H1 (cell line): ENCODE measurements around the gene TFPT. TPM values are rescaled to one million over a fixed set of nuclear protein-coding genes. Genes with fewer than 3 reads are reported as not detected.
A peak's percentile ranks its signal among the peaks of the same experiment; 100 is the strongest.

ENCODE experiments used
- CTCF ChIA-PET: fragments of 300-600 bp; sonication (Branson Sonifier 250); formaldehyde crosslinking; loops from one replicate; lab custom pipeline; 2021; ENCODE audit not compliant: partially characterized antibody; lab: Charles Lee
- POLR2A ChIA-PET: fragments of 300-600 bp; sonication (Branson Sonifier 250); formaldehyde crosslinking; loops from one replicate; lab custom pipeline; 2021; ENCODE audit warnings: inconsistent platforms; ENCODE audit not compliant: partially characterized antibody; lab: Charles Lee
- DNase-seq, 2 experiments: peaks; one replicate each; pipeline versions ENCODE4 v3.0.0 to v3.0.0-alpha.2; 2010 to 2022; ENCODE audit warnings: low spot score in 2 of 2, low read depth in 1 of 2, mixed read lengths in 1 of 2
- FAIRE-seq: peaks from 2 replicates; lab custom pipeline; 2011; peaks lifted over from hg19 to GRCh38; lab: Jason Lieb, UNC
- H2AFZ ChIP-seq: 2 replicates; pipeline ENCODE4 v1.8.1; 2012; ENCODE audit warnings: low read length, inconsistent platforms
- H2AK5ac ChIP-seq: 2 replicates; pipeline ENCODE4 v1.6.1; 2013; ENCODE audit warnings: low read depth, low read length
- H2BK120ac ChIP-seq: replicated peaks from 2 replicates; pipeline ENCODE3; 2013; ENCODE audit warnings: low read depth, low read length, inconsistent platforms
- H2BK12ac ChIP-seq: 2 replicates; pipeline ENCODE4 v1.6.1; 2013; ENCODE audit warnings: low read depth, low read length
- H2BK15ac ChIP-seq: 2 replicates; pipeline ENCODE4 v1.6.1; 2013; ENCODE audit warnings: low read length
- H2BK20ac ChIP-seq: 2 replicates; pipeline ENCODE4 v1.6.1; 2013; ENCODE audit warnings: low read length
- H2BK5ac ChIP-seq: 2 replicates; pipeline ENCODE4 v1.6.1; 2013; ENCODE audit warnings: low read depth, low read length
- H3K14ac ChIP-seq: 2 replicates; pipeline ENCODE4 v1.6.1; 2013; ENCODE audit warnings: inconsistent platforms; ENCODE audit not compliant: insufficient read length
- H3K18ac ChIP-seq: 2 replicates; pipeline ENCODE4 v1.6.1; 2013; ENCODE audit warnings: low read length; ENCODE audit errors: extremely low read depth
- H3K23ac ChIP-seq: 2 replicates; pipeline ENCODE4 v1.6.1; 2013; ENCODE audit warnings: inconsistent platforms; ENCODE audit not compliant: insufficient read length
- H3K23me2 ChIP-seq: 2 replicates; pipeline ENCODE4 v1.6.1; 2013; ENCODE audit warnings: low read depth, low read length
- H3K27ac ChIP-seq: 2 replicates; pipeline ENCODE4 v1.6.1; 2011; ENCODE audit warnings: low read depth, low read length, inconsistent platforms
- H3K27me3 ChIP-seq, 4 experiments: replicated peaks in 1 of 4; 1 replicate in 1 of 4; 2 replicates in 3 of 4; pipeline versions ENCODE4 v1.6.1 to v1.8.1; 2011 to 2013; ENCODE audit warnings: low read length in 3 of 4, mild to moderate bottlenecking in 3 of 4, inconsistent platforms in 2 of 4, mixed read lengths in 2 of 4, moderate library complexity in 1 of 4; ENCODE audit not compliant: control insufficient read depth in 3 of 4, insufficient read depth in 3 of 4; ENCODE audit errors: extremely low read depth in 1 of 4
- H3K36me3 ChIP-seq, 4 experiments: 2 replicates each; pipeline versions ENCODE4 v1.6.1 to v1.8.1; 2011 to 2013; ENCODE audit warnings: mild to moderate bottlenecking in 4 of 4, low read length in 3 of 4, moderate library complexity in 2 of 4, control low read depth in 1 of 4, inconsistent platforms in 1 of 4; ENCODE audit not compliant: insufficient read depth in 4 of 4, control insufficient read depth in 2 of 4
- H3K4ac ChIP-seq: replicated peaks from 2 replicates; pipeline ENCODE3; 2013; ENCODE audit warnings: low read length, low read depth, mixed read lengths, inconsistent platforms; ENCODE audit not compliant: insufficient read length
- H3K4me1 ChIP-seq, 4 experiments: replicated peaks in 1 of 4; 1 replicate in 1 of 4; 2 replicates in 3 of 4; pipeline versions ENCODE4 v1.6.1 to v1.8.1; 2011 to 2013; ENCODE audit warnings: low read length in 3 of 4, inconsistent platforms in 2 of 4, mixed read lengths in 1 of 4; ENCODE audit not compliant: insufficient read depth in 4 of 4, control insufficient read depth in 3 of 4
- H3K4me2 ChIP-seq, 2 experiments: 2 replicates each; pipeline versions ENCODE4 v1.6.1 to v1.8.1; 2011 to 2013; ENCODE audit warnings: low read depth in 2 of 2, low read length in 2 of 2, control low read depth in 1 of 2, inconsistent platforms in 1 of 2, mild to moderate bottlenecking in 1 of 2; ENCODE audit not compliant: insufficient read depth in 1 of 2
- H3K4me3 ChIP-seq, 4 experiments: fragments of 200-600, 300-600 bp in 1 of 4; sonication (generic), shearing (Covaris generic), sonication (Bioruptor Twin) in 1 of 4; 2 replicates each; pipeline versions ENCODE4 v1.5.1 to v1.8.1; 2011 to 2016; ENCODE audit warnings: low read length in 4 of 4, low read depth in 3 of 4, control low read depth in 2 of 4, inconsistent platforms in 2 of 4, mild to moderate bottlenecking in 2 of 4, mixed read lengths in 1 of 4, moderate library complexity in 1 of 4; ENCODE audit not compliant: insufficient read depth in 2 of 4; ENCODE audit errors: extremely low read depth in 1 of 4
- H3K56ac ChIP-seq: replicated peaks from 2 replicates; pipeline ENCODE3; 2013; ENCODE audit warnings: low read depth, mild to moderate bottlenecking, mixed read lengths, low read length, inconsistent platforms; ENCODE audit not compliant: insufficient read length
- H3K79me1 ChIP-seq: 2 replicates; pipeline ENCODE4 v1.6.1; 2013; ENCODE audit warnings: low read depth, low read length, control low read depth
- H3K79me2 ChIP-seq, 2 experiments: 2 replicates each; pipeline versions ENCODE4 v1.6.1 to v1.8.1; 2012 to 2013; ENCODE audit warnings: low read length in 2 of 2, mild to moderate bottlenecking in 2 of 2, inconsistent platforms in 1 of 2; ENCODE audit not compliant: insufficient read depth in 2 of 2, control insufficient read depth in 1 of 2
- H3K9ac ChIP-seq, 4 experiments: replicated peaks in 1 of 4; 1 replicate in 1 of 4; 2 replicates in 3 of 4; pipeline versions ENCODE4 v1.6.1 to v1.8.1; 2011 to 2013; ENCODE audit warnings: low read depth in 3 of 4, low read length in 3 of 4, control low read depth in 2 of 4, mild to moderate bottlenecking in 2 of 4, moderate library complexity in 2 of 4, inconsistent platforms in 1 of 4; ENCODE audit errors: extremely low read depth in 1 of 4
- H3K9me3 ChIP-seq, 2 experiments: 2 replicates each; pipeline versions ENCODE4 v1.6.1 to v1.8.1; 2012 to 2013; ENCODE audit warnings: mild to moderate bottlenecking in 2 of 2, moderate library complexity in 2 of 2, control low read depth in 1 of 2, inconsistent platforms in 1 of 2, low read depth in 1 of 2, low read length in 1 of 2, mixed read lengths in 1 of 2; ENCODE audit not compliant: insufficient read depth in 2 of 2
- H4K20me1 ChIP-seq, 2 experiments: replicated peaks in 1 of 2; 2 replicates each; pipeline versions ENCODE3 to v1.8.1; 2011 to 2013; ENCODE audit warnings: inconsistent platforms in 2 of 2, low read length in 2 of 2, mild to moderate bottlenecking in 1 of 2; ENCODE audit not compliant: insufficient read depth in 2 of 2, control insufficient read depth in 1 of 2
- H4K5ac ChIP-seq: 2 replicates; pipeline ENCODE4 v1.6.1; 2013; ENCODE audit warnings: low read length, low read depth, mixed read lengths, inconsistent platforms; ENCODE audit not compliant: insufficient read length
- H4K8ac ChIP-seq: 2 replicates; pipeline ENCODE4 v1.8.0; 2013; ENCODE audit warnings: mild to moderate bottlenecking, moderate library complexity, low read length, inconsistent platforms; ENCODE audit not compliant: insufficient read depth; ENCODE audit errors: extremely low read depth
- H4K91ac ChIP-seq: replicated peaks from 2 replicates; pipeline ENCODE3; 2013; ENCODE audit warnings: low read length, mixed read lengths, inconsistent platforms; ENCODE audit not compliant: insufficient read length
- EP300 ChIP-seq, 2 experiments: IDR thresholded peaks; 1 replicate in 1 of 2; 2 replicates in 1 of 2; pipeline ENCODE4 v1.6.1; 2011 to 2012; ENCODE audit warnings: low read depth in 2 of 2, low read length in 2 of 2, mild to moderate bottlenecking in 2 of 2, borderline replicate concordance in 1 of 2, inconsistent platforms in 1 of 2, moderate library complexity in 1 of 2
- SIN3A ChIP-seq, 2 experiments: IDR thresholded peaks in 1 of 2; conservative IDR thresholded peaks in 1 of 2; 2 replicates each; pipeline ENCODE4 v1.6.1; 2011 to 2012; ENCODE audit warnings: low read length in 2 of 2, improper control_type of control experiment in 1 of 2, low read depth in 1 of 2, mild to moderate bottlenecking in 1 of 2
- SP1 ChIP-seq: IDR thresholded peaks from 2 replicates; pipeline ENCODE4 v1.6.1; 2011; ENCODE audit warnings: low read depth, low read length
- SP2 ChIP-seq: IDR thresholded peaks from 2 replicates; pipeline ENCODE4 v1.6.1; 2012; ENCODE audit warnings: mild to moderate bottlenecking, low read length, inconsistent platforms
- ZNF274 ChIP-seq: IDR thresholded peaks from 2 replicates; pipeline ENCODE4 v1.7.0; 2012; ENCODE audit warnings: low read length, borderline replicate concordance; ENCODE audit errors: extremely low read depth
- WGBS, 2 experiments: shearing (Covaris generic) in 1 of 2; methylation state at CpG; one replicate each; pipeline versions ENCODE4 v1.1.6 to v1.1.7; 2013 to 2015; ENCODE audit warnings: low lambda C conversion rate in 2 of 2, mixed read lengths in 2 of 2, inconsistent platforms in 1 of 2, low coverage in 1 of 2, missing lambda C conversion rate in 1 of 2; ENCODE audit not compliant: insufficient replicate concordance in 2 of 2, insufficient coverage in 1 of 2, insufficient read length in 1 of 2; ENCODE audit errors: extremely low coverage in 1 of 2, missing lambda C conversion rate in 1 of 2; 5-methylcytosine and 5-hydroxymethylcytosine counted together
- long read RNA-seq, 2 experiments: library from RNA in 1 of 2; library from capped mRNA in 1 of 2; stranded (forward); transcript quantifications; one replicate each; pipeline ENCODE4 v2.0.0, GENCODE V29; 2021; ENCODE audit warnings: inconsistent platforms in 1 of 2
- polyA minus RNA-seq, 3 experiments: library from RNA; depleted of rRNA, polyadenylated mRNA; stranded (reverse); fragments of >200 nt; gene quantifications; 1 replicate in 2 of 3; 2 replicates in 1 of 3; pipeline ENCODE4 v1.2.3, GENCODE V29; 2011
- polyA plus RNA-seq, 7 experiments: library from polyadenylated mRNA; depleted of rRNA in 3 of 7; stranded (reverse) in 5 of 7; unstranded in 2 of 7; fragments of >200 nt in 5 of 7; fragments of 200-250 nt in 2 of 7; gene quantifications; 1 replicate in 5 of 7; 2 replicates in 1 of 7; 4 replicates in 1 of 7; pipeline versions ENCODE4 v1.2.1 to v1.2.3, GENCODE V29; 2011 to 2013; ENCODE audit warnings: missing spikeins in 2 of 7, mixed read lengths in 2 of 7
- total RNA-seq: library from RNA; stranded (reverse); fragmentation: NEBNext Ultra II Directional; extraction: Animal tissue kit (Norgen Biotek cat#: 25700); gene quantifications from 2 replicates; pipeline ENCODE4 v1.2.1, GENCODE V29; 2021

Gene TFPT, protein sequence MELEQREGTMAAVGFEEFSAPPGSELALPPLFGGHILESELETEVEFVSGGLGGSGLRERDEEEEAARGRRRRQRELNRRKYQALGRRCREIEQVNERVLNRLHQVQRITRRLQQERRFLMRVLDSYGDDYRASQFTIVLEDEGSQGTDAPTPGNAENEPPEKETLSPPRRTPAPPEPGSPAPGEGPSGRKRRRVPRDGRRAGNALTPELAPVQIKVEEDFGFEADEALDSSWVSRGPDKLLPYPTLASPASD
- total RNA-seq, result 17.7 TPM in 2 replicates
- polyA plus RNA-seq (2011; rRNA removed), result 10.4 and 17.3 TPM in 2 replicates
- polyA plus RNA-seq (2011; cell fraction: cytosol; rRNA removed), result 17.4 TPM
- 10.2 TPM for polyA plus RNA-seq (2011; cell fraction: nucleus; rRNA removed)
- polyA plus RNA-seq (2012, experiment 1 of 2), result 15.9 to 18.4 TPM (median 17.5 TPM) in 4 replicates
- 9.4 TPM for polyA plus RNA-seq (2012, experiment 2 of 2)
- 9.3 TPM for polyA plus RNA-seq (2013, experiment 1 of 2)
- 9.8 TPM for polyA plus RNA-seq (2013, experiment 2 of 2)
- 1.9 and 2.1 TPM in 2 replicates for polyA minus RNA-seq (2011; rRNA and poly(A)+ RNA removed)
- polyA minus RNA-seq (2011; cell fraction: cytosol; rRNA and poly(A)+ RNA removed), result 7.4 TPM
- polyA minus RNA-seq (2011; cell fraction: nucleus; rRNA and poly(A)+ RNA removed), result 7.3 TPM
- long read RNA-seq, experiment 1, partial matches to known transcripts, result 2 of 4 reads
- long read RNA-seq, experiment 1, other reads (novel, unspliced or antisense), result 0 of 4 reads
- long read RNA-seq, experiment 2, transcript TFPT-203 (6 exons, 1,205 nt), result major isoform, 35 of 43 reads
- long read RNA-seq, experiment 2, partial matches to known transcripts, result 0 of 43 reads
- long read RNA-seq, experiment 2, other reads (novel, unspliced or antisense), result 5 of 43 reads

DNA sequence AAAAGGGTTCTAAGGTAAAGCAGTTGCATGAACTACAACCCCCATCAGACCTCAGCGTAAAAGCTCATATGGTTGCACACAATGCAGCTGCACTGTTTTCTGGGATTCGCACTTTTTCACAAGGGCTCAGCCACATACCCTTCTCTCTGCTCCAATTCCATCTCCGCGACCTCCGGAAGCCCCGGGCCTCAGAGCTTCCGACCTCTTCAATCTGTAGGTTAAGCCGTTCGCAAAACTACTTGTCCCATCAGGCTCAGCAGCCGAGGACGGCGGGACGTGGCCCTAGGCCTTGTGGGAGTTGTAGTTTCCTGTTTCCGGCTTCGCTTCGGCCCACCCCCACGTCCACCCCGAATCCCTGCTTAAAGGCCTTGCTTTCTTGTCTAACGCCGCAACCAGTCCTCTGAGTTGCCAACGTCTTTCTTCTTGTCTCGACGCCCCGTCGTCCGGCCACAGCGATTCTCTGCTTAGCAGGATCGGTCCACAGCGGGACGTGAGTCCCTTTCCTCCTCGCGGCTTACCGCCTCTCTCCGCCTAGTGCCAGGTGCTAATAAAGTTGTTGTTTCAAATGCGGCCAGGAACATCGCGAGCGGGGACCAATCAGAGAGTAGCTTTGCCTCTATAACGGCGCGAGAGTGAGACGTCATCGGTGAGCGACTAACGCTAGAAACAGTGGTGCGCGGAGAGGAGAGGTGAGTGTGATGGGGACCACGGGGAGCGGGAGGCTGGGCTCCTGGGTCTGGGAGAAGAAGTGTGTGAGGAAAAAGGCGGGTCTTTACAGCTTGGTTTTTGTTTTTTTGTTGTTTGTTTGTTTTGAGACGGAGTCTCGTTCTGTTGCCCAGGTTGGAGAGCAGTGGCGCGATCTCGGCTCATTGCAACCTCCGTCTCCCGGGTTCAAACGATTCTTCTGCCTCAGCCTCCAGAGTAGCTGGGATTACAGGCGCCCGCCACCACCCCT, at the start of gene TFPT, which contains the start of gene PRPF31:
Gene TFPT (minus strand): TSS at position 549 of the 955 bp plus-strand sequence. CDS start 388 bp downstream, at position 161.
Gene PRPF31 (plus strand): TSS at position 646 of the 955 bp plus-strand sequence. CDS start 2,525 bp downstream, outside the sequence.
- FAIRE-seq (peak; percentile 93), DNase-seq (peak; percentile 87 to 96)
- Histone ChIP-seq H2BK20ac (no peak within 1 kb of the TSS), H3K23me2 (peaks cover 7% of the 10 kb centered on the region), H3K18ac (peak within 1 kb of the TSS; percentile 97; the same call in 1 of the 2 replicates), H4K91ac (no peak within 1 kb of the TSS), H3K9me3 (no peaks in the 10 kb centered on the region), H2BK12ac (no peak within 1 kb of the TSS), H3K9ac (peak within 1 kb of the TSS; percentile 70 to 94 (median 92)), H4K20me1 (peaks cover 0 to 5% of the 10 kb centered on the region in 2 experiments), H3K79me2 (peaks cover 0 to 10% of the 10 kb centered on the region in 2 experiments; a peak in 2 of 4 replicates), H3K23ac (no peak within 1 kb of the TSS), H3K4me2 (peak within 1 kb of the TSS; percentile 77 to 81), H3K27ac (peak within 1 kb of the TSS; percentile 92), H2BK120ac (no peak within 1 kb of the TSS), H4K5ac (peak within 1 kb of the TSS; percentile 90), H3K56ac (peak within 1 kb of the TSS; percentile 86), H3K4me3 (peak within 1 kb of the TSS; percentile 74 to 100 (median 94)), H2BK5ac (peak within 1 kb of the TSS; percentile 95), H3K4ac (no peak within 1 kb of the TSS), H3K14ac (no peak within 1 kb of the TSS), H4K8ac (peak within 1 kb of the TSS; percentile 90; the same call in 1 of the 2 replicates), H3K27me3 (no peaks in the 10 kb centered on the region), H2AK5ac (0 out of 2 replicates have a peak within 1 kb of the TSS, but pooled peaks have one; percentile 16), H3K36me3 (peaks cover 5 to 20% (median 14%) of the 10 kb centered on the region in 4 experiments; a peak in 7 of 8 replicates), H3K79me1 (peaks cover 12% of the 10 kb centered on the region), H2BK15ac (no peak within 1 kb of the TSS), H3K4me1 (peaks cover 0 to 7% (median 2%) of the 10 kb centered on the region in 4 experiments; a peak in 3 of 7 replicates), H2AFZ (peak within 1 kb of the TSS; percentile 99; the same call in 1 of the 2 replicates)
- ChIA-PET CTCF (interaction anchor here (0.6 to 1.5 kb wide), 3 partner anchors 14 to 1568 kb away, joined by 3 to 4 read pairs (median 3); no protein-coding TSS in a partner anchor), POLR2A (interaction anchor here (0.6 to 6.6 kb wide), 30 partner anchors 10 to 330 kb away, joined by 3 to 116 read pairs (median 5); partner anchors contain the start of genes CNOT3, LENG1, MYADM and NDUFA3)
- 2% methylated on average over 57 of the region's 60 CpGs; no CpG with 5 or more reads in 1 of the 2 experiments for WGBS, 2 experiments
- TF ChIP-seq SP2, result no peak
- TF ChIP-seq ZNF274, result no peak
- TF ChIP-seq EP300 (IDR thresholded peaks at IDR 0.05; ENCODE audit: borderline replicate concordance in 1 of 2, low read depth in 2 of 2, low read length in 2 of 2), result 0 out of 3 replicates have a peak, but pooled peaks of 1 of the 2 experiments have one; percentile 53
- TF ChIP-seq SP1, result peak; percentile 94
- TF ChIP-seq SIN3A (conservative IDR thresholded peaks at IDR 0.05 in 1 of 2, IDR thresholded peaks at IDR 0.05 in 1 of 2; ENCODE audit: low read depth in 1 of 2, low read length in 2 of 2), result peak; percentile 91 to 95; a peak in 3 of 4 replicates
